B cell (primary cell): Measurements from ENCODE around the gene JAML. TPM values are rescaled to one million over a fixed set of nuclear protein-coding genes. Genes with fewer than 3 reads are reported as not detected.

Source experiments
- ATAC-seq: fragments of 200-7000 bp; cut with Tn5 transposase; one replicate; pipeline ENCODE4 v1.10.0; 2021; ENCODE audit warnings: low read depth, mild to moderate bottlenecking, moderate number of reproducible peaks, moderate library complexity
- CTCF ChIA-PET: fragments of 350-600 bp; sonication (Branson Sonifier 250); formaldehyde crosslinking; loops from one replicate; lab custom pipeline; 2021; ENCODE audit warnings: antibody characterized with exemption, inconsistent platforms; lab: Charles Lee
- POLR2A ChIA-PET: fragments of 350-600 bp; sonication (Branson Sonifier 250); formaldehyde crosslinking; loops from one replicate; lab custom pipeline; 2021; ENCODE audit warnings: antibody characterized with exemption; lab: Charles Lee
- DNase-seq: peaks from one replicate; pipeline ENCODE4 v3.0.0; 2013
- H2AFZ ChIP-seq: 2 replicates; pipeline ENCODE4 v1.6.1; 2012; ENCODE audit warnings: mild to moderate bottlenecking, low read depth, low read length; ENCODE audit not compliant: insufficient read depth, poor library complexity, severe bottlenecking
- H3K27ac ChIP-seq, 2 donors: 1 replicate in 1 of 2; 2 replicates in 1 of 2; pipeline ENCODE4 v1.5.1; 2012 to 2013; ENCODE audit warnings: low read length in 2 of 2, mild to moderate bottlenecking in 2 of 2, moderate library complexity in 1 of 2
- H3K27me3 ChIP-seq, 4 experiments: fragments of 200-600 bp in 1 of 4; sonication (generic) in 1 of 4; replicated peaks in 1 of 4; 1 replicate in 2 of 4; 2 replicates in 2 of 4; pipeline versions ENCODE4 v1.6.1 to v1.7.0; 2013 to 2016; ENCODE audit warnings: low read length in 3 of 4, mild to moderate bottlenecking in 2 of 4, mixed read lengths in 1 of 4, moderate library complexity in 1 of 4; ENCODE audit not compliant: insufficient read depth in 4 of 4, control insufficient read depth in 3 of 4; ENCODE audit errors: control extremely low read depth in 1 of 4
- H3K36me3 ChIP-seq, 2 experiments: replicated peaks in 1 of 2; 1 replicate in 1 of 2; 2 replicates in 1 of 2; pipeline versions ENCODE4 v1.6.1 to v1.7.1; 2013; ENCODE audit warnings: low read length in 1 of 2; ENCODE audit not compliant: insufficient read depth in 2 of 2, control insufficient read depth in 1 of 2; ENCODE audit errors: control extremely low read depth in 1 of 2, extremely low read depth in 1 of 2
- H3K4me1 ChIP-seq, 2 donors: fragments of 200-600 bp in 1 of 2; sonication (generic) in 1 of 2; 1 replicate in 1 of 2; 2 replicates in 1 of 2; pipeline versions ENCODE4 v1.5.1 to v1.6.1; 2013 to 2017; ENCODE audit warnings: low read length in 2 of 2; ENCODE audit not compliant: control insufficient read depth in 2 of 2, insufficient read depth in 2 of 2
- H3K4me2 ChIP-seq: replicated peaks from 2 replicates; pipeline ENCODE3; 2012; ENCODE audit warnings: mild to moderate bottlenecking, low read depth, low read length; ENCODE audit not compliant: poor library complexity, severe bottlenecking
- H3K4me3 ChIP-seq, 5 experiments: fragments of 200-600 bp in 1 of 5; sonication (generic) in 1 of 5; 1 replicate in 3 of 5; 2 replicates in 2 of 5; pipeline versions ENCODE4 v1.5.1 to v1.7.0; 2011 to 2016; ENCODE audit warnings: low read length in 4 of 5, mild to moderate bottlenecking in 4 of 5, low read depth in 2 of 5, control low read depth in 1 of 5, moderate library complexity in 1 of 5; ENCODE audit not compliant: insufficient read depth in 1 of 5; ENCODE audit errors: control extremely low read depth in 1 of 5, extremely low read depth in 1 of 5
- H3K79me2 ChIP-seq: fragments of 200-600 bp; sonication (generic); one replicate; pipeline ENCODE4 v1.6.0; 2016; ENCODE audit warnings: low read length; ENCODE audit not compliant: control insufficient read depth, insufficient read depth
- H3K9ac ChIP-seq: fragments of 200-600 bp; sonication (generic); 2 replicates; pipeline ENCODE4 v1.6.1; 2017; ENCODE audit warnings: mild to moderate bottlenecking, low read length, moderate library complexity
- H3K9me3 ChIP-seq, 3 donors: one replicate each; pipeline versions ENCODE4 v1.6.1 to v1.7.1; 2013; ENCODE audit warnings: low read length in 2 of 3; ENCODE audit not compliant: control insufficient read depth in 2 of 3, insufficient read depth in 1 of 3; ENCODE audit errors: control extremely low read depth in 1 of 3
- H4K20me1 ChIP-seq: 2 replicates; pipeline ENCODE4 v1.6.0; 2012; ENCODE audit warnings: mild to moderate bottlenecking, low read length; ENCODE audit not compliant: insufficient read depth, control insufficient read depth, poor library complexity, severe bottlenecking
- H3K27ac Mint-ChIP-seq: one replicate; pipeline ENCODE4 v1.8.0; 2021; ENCODE audit warnings: mixed read lengths
- H3K27me3 Mint-ChIP-seq: one replicate; pipeline ENCODE4 v1.8.0; 2021; ENCODE audit warnings: mixed read lengths
- H3K4me1 Mint-ChIP-seq: one replicate; pipeline ENCODE4 v1.8.0; 2021; ENCODE audit warnings: mixed read lengths
- H3K4me3 Mint-ChIP-seq: one replicate; pipeline ENCODE4 v1.8.0; 2021; ENCODE audit warnings: mixed read lengths
- H3K9me3 Mint-ChIP-seq: one replicate; pipeline ENCODE4 v1.8.0; 2022; ENCODE audit warnings: mixed read lengths; ENCODE audit not compliant: insufficient read depth
- EZH2 ChIP-seq: IDR thresholded peaks from 2 replicates; pipeline ENCODE4 v1.6.1; 2012; ENCODE audit warnings: borderline replicate concordance, low read depth, mild to moderate bottlenecking, moderate library complexity, low read length; ENCODE audit not compliant: insufficient read depth, poor library complexity, severe bottlenecking
- WGBS: methylation state at CpG from one replicate; pipeline ENCODE4 v1.1.5; 2013; ENCODE audit warnings: missing lambda C conversion rate; ENCODE audit not compliant: insufficient coverage; 5-methylcytosine and 5-hydroxymethylcytosine counted together
- intact Hi-C: fragments of 100-400 bp; cut with micrococcal nuclease; formaldehyde crosslinking; loops from one replicate; pipeline ENCODE4 v1.10.0; 2022
- polyA plus RNA-seq: library from polyadenylated mRNA; depleted of rRNA; stranded (reverse); fragments of >200 nt; gene quantifications from 2 replicates; pipeline ENCODE4 v1.2.3, GENCODE V29; 2012
- total RNA-seq, 2 donors: library from RNA; stranded (reverse); fragments of 120-200 nt in 1 of 2; gene quantifications; 1 replicate in 1 of 2; 2 replicates in 1 of 2; pipeline versions ENCODE4 v1.2.3 to v1.2.4, GENCODE V29; 2013 to 2022
- TF ChIP-seq, protein P1 (sequence below): fragments of 200-600 bp; IDR thresholded peaks from one replicate; pipeline ENCODE4 v1.8.0; 2022; ENCODE audit warnings: antibody characterized with exemption, mild to moderate bottlenecking

JAML gene
- total and polyA plus RNA-seq, 2 donors (not counting 1 experiment from before 2014, with no cell fraction given), result 1.0 to 9.6 TPM

DNA sequence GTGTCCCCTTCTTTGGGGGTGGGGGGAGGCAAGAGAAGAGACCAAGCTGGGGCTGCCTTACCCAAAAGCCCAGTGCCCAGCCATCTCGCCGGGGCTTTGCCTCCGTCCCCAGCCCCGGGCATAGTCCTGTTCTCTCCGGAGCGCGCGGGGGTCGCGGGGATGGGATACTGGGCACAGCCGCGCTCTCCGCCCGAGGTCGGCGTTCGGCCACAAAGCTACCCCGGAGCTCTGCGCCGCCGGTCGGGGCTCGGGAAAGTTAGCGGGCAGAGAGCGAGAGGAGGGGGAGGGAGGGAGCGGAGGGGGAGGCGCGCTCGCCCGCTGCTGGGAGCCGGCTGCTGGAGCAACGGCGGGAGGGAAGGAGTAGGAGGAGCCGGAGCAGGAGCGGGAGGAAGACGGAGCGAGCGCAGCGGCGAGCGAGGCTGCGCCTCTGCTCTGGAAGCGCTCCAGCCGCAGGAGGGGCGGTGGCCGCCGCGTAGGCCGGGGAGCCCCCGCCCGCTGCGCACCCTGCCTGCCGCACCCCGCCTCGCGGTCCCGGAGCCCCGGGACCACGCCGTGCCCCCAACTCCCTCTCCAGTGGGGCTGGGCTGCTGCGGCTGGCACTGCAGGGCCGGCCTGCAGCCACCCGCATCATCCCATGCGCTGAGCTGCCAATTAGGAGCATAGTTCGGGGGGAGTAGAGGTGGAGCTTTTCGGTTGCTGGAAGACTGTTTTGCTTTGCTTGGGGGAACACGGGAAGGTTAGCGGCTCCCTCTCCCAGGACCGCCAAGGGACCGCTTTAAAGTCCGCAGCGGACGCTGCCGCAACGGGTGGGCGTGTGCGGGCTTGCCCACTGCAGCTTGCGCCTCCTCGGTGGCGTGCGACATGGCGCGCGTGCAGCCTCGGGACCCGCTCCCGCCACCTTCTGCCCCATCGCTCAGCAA is 72.0 kb downstream of the JAML start, which contains the start of gene SCN4B:
Gene SCN4B, minus strand, starts transcription at position 272 of the 920 bp plus-strand sequence. Its CDS starts 150 bp downstream, at position 122.
- no peaks in the 10 kb centered on the region for H4K20me1 ChIP-seq
- intact Hi-C loops, result no loop called here
- TF ChIP-seq, protein P1, sequence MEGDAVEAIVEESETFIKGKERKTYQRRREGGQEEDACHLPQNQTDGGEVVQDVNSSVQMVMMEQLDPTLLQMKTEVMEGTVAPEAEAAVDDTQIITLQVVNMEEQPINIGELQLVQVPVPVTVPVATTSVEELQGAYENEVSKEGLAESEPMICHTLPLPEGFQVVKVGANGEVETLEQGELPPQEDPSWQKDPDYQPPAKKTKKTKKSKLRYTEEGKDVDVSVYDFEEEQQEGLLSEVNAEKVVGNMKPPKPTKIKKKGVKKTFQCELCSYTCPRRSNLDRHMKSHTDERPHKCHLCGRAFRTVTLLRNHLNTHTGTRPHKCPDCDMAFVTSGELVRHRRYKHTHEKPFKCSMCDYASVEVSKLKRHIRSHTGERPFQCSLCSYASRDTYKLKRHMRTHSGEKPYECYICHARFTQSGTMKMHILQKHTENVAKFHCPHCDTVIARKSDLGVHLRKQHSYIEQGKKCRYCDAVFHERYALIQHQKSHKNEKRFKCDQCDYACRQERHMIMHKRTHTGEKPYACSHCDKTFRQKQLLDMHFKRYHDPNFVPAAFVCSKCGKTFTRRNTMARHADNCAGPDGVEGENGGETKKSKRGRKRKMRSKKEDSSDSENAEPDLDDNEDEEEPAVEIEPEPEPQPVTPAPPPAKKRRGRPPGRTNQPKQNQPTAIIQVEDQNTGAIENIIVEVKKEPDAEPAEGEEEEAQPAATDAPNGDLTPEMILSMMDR, result no peak
- TF ChIP-seq EZH2, result peak; percentile 76
- peaks cover 11 to 12% of the 10 kb centered on the region in 2 donors for H3K4me1 ChIP-seq
- Mint-ChIP-seq H3K4me1 (peaks cover 9% of the 10 kb centered on the region), H3K27me3 (peaks cover 69% of the 10 kb centered on the region), H3K9me3 (no peaks in the 10 kb centered on the region), H3K27ac (no peak within 1 kb of the TSS), H3K4me3 (peak within 1 kb of the TSS; percentile 52)
- peak within 1 kb of the TSS; percentile 16 for H2AFZ ChIP-seq
- H3K4me2 ChIP-seq, result peak within 1 kb of the TSS; percentile 68
- H3K27me3 ChIP-seq, result peaks cover 0 to 82% (median 36%) of the 10 kb centered on the region in 4 experiments
- no peak for ATAC-seq
- peaks cover 0 to 6% (median 0%) of the 10 kb centered on the region in 3 donors for H3K9me3 ChIP-seq
- 1% methylated on average over 88 of the region's 88 CpGs for WGBS
- CTCF ChIA-PET, result interaction anchor here (1.0 kb wide), 1 partner anchor 9 kb away, joined by 3 read pairs; no protein-coding TSS in a partner anchor
- H3K27ac ChIP-seq, result no peak within 1 kb of the TSS
- no peaks in the 10 kb centered on the region for H3K79me2 ChIP-seq
- POLR2A ChIA-PET, result no interaction called here
- no peaks in the 10 kb centered on the region for H3K36me3 ChIP-seq
- H3K9ac ChIP-seq, result peak within 1 kb of the TSS; percentile 19
- DNase-seq, result no peak
- H3K4me3 ChIP-seq, result peak within 1 kb of the TSS in 2 of 5 experiments; percentile 12 to 29
